LNCaP clone FGC (cell line): ENCODE measurements around the gene SALL2.

Experiments used
- DNase-seq: peaks from one replicate; pipeline ENCODE4 v3.0.0-alpha.2; 2011; ENCODE audit warnings: low read depth
- H3K4me3 ChIP-seq: 2 replicates; pipeline ENCODE4 v1.5.1; 2011; ENCODE audit warnings: mild to moderate bottlenecking, low read depth, low read length, control low read depth
- CTCF ChIP-seq: IDR thresholded peaks from 2 replicates; pipeline ENCODE4 v1.5.1; 2012; ENCODE audit warnings: mild to moderate bottlenecking; ENCODE audit not compliant: control insufficient read depth, insufficient read depth; ENCODE audit errors: extremely low read depth

SALL2 gene

GRCh38 chr14:21527318-21527679, 1.2 kb upstream of the SALL2 start:
- DNase-seq, result no peak
- TF ChIP-seq CTCF, result no peak
- no peak overlapping the region for H3K4me3 ChIP-seq

- DNase-seq, result no peak
- TF ChIP-seq CTCF, result no peak
- H3K4me3 ChIP-seq, result peak overlapping the region; percentile 65
Observed at GRCh38 chr14:21526672-21527317, 649 bp upstream of the SALL2 start.

GRCh38 chr14:21525571-21525961, 580 bp downstream of the SALL2 start:
- H3K4me3 ChIP-seq, result peak overlapping the region; percentile 65
- DNase-seq, result no peak
- TF ChIP-seq CTCF, result no peak

GRCh38 chr14:21524575-21525490, 1.3 kb downstream of the SALL2 start:
- no peak for DNase-seq
- peak overlapping the region; percentile 65 for H3K4me3 ChIP-seq
- TF ChIP-seq CTCF, result no peak

- no peak for DNase-seq
- TF ChIP-seq CTCF, result no peak
- no peak overlapping the region for H3K4me3 ChIP-seq
Observed at GRCh38 chr14:21523203-21523602, 2.9 kb downstream of the SALL2 start.

- DNase-seq, result no peak
- TF ChIP-seq CTCF, result no peak
- no peak overlapping the region for H3K4me3 ChIP-seq
Observed at GRCh38 chr14:21521501-21521900, 4.6 kb downstream of the SALL2 start.
